OCI-LY7 (cell line): ENCODE measurements around the gene CFLAR.

Experiments used
- CTCF ChIP-seq: fragments of 200-600 bp; sonication (generic); conservative IDR thresholded peaks from 2 replicates; pipeline ENCODE4 v1.5.1; 2014; ENCODE audit warnings: mild to moderate bottlenecking, antibody characterized with exemption, low read length, moderate library complexity, mixed read lengths
- EZH2phosphoT487 ChIP-seq: fragments of 200-600 bp; sonication (generic); IDR thresholded peaks from 2 replicates; pipeline ENCODE4 v1.6.1; 2018; ENCODE audit warnings: low read depth, borderline replicate concordance, mild to moderate bottlenecking, mixed run types, antibody characterized with exemption, low read length, moderate library complexity, mixed read lengths

- TF ChIP-seq CTCF (peak; percentile 85), EZH2phosphoT487 (no peak)
These were observed 2.4 kb downstream of the CFLAR start for GRCh38 chr2:201118121-201118960.
